HG03457 (cell line): ENCODE results near the gene SOX15.
"Not testable (repeated sequence)": the region's sequence is repeated elsewhere in the genome, so short reads cannot be mapped to it uniquely, and the experiment has no call there.

Experiments used
- ATAC-seq: cut with Tn5 transposase; IDR thresholded peaks from one replicate; pipeline ENCODE4 v1.9.1; 2021; ENCODE audit warnings: moderate number of reproducible peaks; ENCODE audit not compliant: unreplicated experiment

The SOX15 gene

DNA sequence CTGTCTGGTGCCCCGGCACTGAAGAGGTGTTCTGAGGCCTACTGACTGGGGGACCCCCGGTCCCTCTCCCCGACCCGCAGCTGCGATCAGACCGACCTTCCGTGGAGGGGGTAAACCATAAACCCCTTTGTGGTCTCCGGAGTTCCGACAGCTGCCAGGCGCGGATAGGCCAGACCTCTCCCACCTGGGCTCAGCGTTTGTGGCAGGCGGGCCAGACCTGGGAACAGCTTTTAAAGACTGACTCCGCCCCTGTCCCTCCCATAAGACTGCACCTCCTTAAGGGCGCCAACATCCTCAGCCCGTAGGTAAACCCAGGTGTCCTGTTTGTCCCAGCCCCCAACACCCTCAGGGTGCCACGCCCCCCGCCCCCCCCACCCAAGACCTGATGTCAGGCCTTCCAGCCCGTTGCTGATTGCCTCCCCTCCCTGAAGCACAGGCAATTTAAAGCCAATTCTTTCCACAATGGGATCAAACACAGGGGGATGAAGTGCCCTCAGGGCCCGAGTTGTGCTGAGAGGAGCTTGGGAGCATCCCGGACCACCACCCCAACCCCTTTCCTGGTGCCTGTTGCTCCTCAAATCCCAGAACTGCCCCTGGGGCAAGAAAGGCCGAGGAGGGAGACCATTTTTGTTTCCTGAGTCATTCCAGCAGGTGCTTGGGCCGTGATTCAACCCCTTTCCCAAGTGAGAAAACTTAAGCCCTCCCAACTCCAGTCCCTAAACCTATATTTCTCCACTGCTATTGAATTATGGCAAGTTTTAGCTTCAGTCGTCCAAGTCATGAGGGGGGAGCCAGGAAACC, at the start of gene SOX15:
Gene SOX15, minus strand, starts transcription at position 204 of the 801 bp plus-strand sequence. CDS start 418 bp downstream, outside the sequence.
- no peak for ATAC-seq

GRCh38 chr17:7636163-7636562, 46.3 kb upstream of the SOX15 start:
- no peak for ATAC-seq

DNA sequence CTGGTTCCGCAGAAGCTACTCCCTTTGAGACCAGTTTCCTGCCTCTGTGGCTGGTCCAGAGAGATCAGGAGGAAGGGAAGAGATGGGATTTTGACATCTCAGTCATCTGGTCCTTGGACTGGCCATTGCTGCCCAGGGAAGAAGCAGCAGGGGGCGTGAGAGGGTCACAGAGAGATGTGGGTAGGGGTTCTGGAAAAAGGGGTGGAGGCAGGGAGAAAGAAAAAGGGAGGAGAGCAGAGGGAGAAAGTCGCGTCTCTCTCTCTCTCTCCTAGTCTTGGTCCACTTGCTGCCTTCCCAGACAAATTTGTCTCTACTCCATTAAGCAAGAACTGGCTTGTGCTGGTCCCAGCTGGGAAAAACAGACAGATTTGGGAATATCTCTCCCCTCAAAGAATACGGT, 44.5 kb upstream of the SOX15 start:
- no peak for ATAC-seq

GRCh38 chr17:7633093-7633492, 43.2 kb upstream of the SOX15 start:
- ATAC-seq: no peak

DNA sequence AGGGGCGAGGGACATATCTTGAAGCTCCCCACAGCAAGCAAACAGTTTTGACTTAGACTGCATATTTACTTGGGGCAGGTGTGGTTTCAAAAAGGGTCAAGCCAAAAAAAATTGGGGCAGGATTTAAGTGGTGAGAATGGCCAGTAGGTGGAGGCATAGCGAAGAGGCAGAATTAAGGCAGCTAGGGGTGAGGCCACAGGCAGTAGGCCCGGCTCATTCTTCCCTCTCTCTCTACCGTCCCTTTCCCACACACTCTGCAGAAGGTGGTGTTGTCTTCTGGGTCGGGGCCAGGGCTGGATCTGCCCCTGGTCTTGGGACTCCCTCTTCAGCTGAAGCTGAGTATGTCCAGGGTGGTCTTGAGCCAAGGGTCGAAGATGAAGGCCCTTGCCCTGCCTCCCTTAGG, 42.6 kb upstream of the SOX15 start:
- no peak for ATAC-seq

DNA sequence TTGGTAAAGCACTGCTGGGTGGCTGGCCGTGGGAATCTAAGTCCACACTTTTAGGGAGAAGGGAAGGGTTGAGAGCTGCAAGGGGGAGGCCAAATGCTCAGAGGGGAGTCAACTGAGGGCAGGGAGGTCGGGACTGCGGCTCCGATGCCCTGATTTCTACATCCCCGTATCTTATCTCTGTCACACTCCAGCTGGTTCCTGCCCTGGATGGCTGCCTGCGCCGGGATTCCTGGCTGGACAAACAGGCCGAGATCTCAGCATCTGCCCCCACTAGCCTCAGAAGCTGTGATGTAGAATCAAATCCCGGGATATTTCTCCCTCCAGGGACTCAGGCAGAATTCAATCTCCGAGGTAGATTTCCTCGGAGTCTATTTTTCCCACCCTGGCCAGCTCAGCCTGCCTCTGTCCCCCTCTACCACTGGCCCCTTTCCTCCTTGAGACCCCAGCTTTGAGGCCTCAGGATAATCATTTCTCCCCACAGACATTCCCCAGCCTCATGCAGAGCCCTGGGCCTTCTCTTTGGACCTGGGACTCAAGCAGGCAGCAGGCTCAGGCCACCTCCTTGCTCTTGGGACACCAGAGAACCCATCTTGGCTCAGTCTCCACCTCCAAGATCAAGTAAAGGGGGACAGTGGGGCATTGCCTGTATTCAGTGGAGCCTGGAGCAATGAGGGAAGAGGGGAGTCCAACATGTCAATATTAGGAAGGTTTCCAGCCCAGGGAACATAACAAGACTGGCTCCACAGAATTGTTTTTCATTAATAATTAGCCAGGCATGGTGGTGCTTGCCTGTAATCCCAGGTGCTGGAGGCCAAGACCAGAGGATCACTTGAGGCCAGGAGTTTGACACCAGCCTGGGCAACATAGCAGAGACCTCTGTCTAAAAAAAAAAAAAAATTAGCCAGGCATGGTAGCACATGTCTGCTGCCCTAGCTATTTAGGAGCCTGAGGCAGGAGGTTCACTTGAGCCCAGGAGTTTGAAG, 41.8 kb upstream of the SOX15 start:
- no peak for ATAC-seq

DNA sequence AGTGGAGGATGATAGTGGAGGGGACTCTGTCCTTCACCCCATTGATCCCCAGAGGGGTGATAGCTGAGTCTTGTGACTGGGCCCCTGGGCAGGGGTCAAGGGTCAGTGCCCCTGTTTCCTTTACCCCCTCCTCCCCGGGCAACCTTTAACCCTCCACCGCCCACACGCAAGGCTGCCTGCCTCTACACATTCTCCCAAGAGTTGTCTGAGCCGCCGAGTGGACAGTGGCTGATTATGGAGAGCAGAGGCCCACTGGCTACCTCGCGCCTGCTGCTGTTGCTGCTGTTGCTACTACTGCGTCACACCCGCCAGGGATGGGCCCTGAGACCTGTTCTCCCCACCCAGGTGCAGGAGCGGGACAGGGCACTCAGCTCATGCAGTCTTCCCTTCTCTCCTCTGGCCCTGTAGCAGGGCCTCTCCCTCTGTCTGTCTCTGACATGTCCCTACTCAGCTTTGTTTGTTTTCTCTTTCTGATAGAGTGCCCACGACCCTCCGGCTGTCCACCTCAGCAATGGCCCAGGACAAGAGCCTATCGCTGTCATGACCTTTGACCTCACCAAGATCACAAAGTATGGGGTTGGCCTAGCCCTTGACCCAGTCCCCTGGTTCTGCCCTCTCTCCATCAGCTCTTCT, 40.2 kb upstream of the SOX15 start, which contains the start of gene SHBG:
Gene SHBG, plus strand, starts transcription at position 197 of the 633 bp plus-strand sequence. Its CDS starts 38 bp downstream, at position 235.
- no peak for ATAC-seq

DNA sequence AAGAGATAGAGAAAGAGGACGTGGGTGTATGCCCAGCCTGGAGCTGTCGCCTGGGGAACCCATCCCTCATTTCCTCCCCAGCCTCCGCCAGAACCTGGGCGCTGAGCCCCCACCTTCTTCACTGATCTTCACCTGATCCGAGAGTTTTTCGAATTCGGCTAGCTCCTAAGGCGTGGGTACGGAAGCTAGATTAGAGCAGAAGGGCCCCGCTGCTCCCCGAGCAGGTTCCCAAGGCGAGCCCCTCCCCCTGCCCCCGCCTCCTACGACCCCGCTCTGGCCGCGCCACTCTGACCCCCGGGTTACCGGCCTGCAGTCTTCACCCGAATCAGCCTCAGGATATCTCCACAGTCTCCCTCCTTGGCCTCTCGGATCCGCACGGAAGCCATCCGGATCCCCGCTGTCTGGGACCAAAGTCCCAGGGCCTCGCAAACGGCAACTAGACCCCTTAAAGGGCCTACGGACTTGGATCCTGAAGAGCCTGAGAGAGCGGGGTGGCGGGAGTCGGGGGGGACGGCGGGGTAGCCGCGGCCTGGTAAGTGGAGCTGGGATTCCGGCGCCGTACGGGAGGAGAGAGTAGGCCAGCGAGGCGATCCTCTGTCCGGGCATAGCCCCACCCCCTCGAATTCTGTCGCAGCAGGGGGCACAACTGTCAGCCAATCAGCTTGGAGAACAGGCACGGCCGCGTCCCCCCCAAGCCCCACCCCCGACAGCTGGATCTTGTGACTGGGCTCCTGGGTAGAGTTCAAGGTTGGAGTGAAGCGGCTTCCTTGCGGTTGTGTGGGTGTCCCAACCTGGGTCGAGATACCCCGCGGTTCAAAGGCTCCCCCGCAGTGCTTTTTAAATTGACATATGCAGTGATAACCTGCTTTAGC, 37.6 kb upstream of the SOX15 start, which contains the start of gene SAT2:
Gene SAT2, minus strand, starts transcription at position 572 of the 872 bp plus-strand sequence. Its CDS starts 186 bp downstream, at position 386.
- ATAC-seq: no peak

- ATAC-seq: no peak
These were observed 37.0 kb upstream of the SOX15 start for GRCh38 chr17:7626956-7627249.

DNA sequence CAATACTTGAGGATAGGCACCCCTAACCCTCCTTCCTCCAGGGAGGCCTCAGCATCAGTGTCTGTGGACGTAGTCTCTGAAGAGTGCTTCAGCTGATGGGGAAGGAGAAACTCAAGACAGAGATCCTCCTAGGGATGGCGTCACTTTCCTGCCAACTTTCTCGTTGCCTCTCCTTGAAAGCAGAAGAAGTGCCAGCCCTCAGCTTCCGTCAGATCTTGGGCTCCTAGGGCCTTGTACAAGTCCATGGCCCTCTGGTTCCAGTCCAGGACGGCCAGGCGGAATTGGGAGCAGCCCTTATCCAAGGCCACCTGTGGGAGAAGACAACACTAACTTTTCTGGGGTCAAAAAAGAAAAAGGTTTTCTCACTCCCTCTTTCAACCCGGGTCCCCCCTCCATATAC, 36.4 kb upstream of the SOX15 start:
- ATAC-seq: no peak

GRCh38 chr17:7625749-7626148, 35.9 kb upstream of the SOX15 start:
- ATAC-seq: not testable (repeated sequence)

DNA sequence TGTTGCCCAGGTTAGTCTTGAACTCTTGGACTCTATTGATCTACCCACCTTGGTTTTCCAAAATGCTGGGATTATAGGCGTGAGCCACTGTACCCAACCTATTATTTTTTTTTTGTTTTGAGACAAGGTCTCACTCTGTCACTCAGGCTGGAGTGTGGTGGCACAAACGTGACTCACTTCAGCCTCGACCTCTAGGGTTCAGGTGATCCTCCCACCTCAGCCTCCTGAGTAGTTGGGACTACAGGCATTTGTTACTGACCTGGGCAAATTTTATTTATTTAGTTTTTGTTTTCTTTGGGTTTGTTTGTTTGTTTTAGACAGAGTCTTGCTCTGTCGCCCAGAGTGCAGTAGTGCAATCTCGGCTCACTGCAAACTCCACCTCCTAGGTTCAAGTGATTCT, 33.8 kb upstream of the SOX15 start:
- ATAC-seq: no peak

GRCh38 chr17:7620835-7621234, 30.9 kb upstream of the SOX15 start:
- ATAC-seq: no peak

DNA sequence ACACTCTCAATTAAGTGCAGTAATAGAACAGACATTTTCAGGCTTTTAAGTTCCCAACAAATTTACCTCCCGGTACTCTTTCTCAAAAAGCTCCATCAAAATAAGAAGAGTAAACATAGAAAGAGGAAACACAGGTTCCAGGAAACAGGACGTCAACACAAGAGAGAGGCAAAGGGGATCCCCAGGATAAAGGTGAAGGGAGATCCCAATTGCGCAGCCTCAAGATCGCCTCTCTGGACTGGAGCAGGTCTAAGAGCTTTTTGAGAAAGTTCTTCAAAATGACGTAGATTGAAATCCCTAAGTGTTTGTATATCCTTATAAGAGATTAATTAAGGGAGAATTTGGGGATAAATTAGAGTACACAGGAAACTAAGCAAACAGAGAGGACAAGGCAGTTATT, 28.7 kb upstream of the SOX15 start:
- no peak for ATAC-seq

GRCh38 chr17:7615265-7615747, 25.4 kb upstream of the SOX15 start:
- no peak for ATAC-seq

DNA sequence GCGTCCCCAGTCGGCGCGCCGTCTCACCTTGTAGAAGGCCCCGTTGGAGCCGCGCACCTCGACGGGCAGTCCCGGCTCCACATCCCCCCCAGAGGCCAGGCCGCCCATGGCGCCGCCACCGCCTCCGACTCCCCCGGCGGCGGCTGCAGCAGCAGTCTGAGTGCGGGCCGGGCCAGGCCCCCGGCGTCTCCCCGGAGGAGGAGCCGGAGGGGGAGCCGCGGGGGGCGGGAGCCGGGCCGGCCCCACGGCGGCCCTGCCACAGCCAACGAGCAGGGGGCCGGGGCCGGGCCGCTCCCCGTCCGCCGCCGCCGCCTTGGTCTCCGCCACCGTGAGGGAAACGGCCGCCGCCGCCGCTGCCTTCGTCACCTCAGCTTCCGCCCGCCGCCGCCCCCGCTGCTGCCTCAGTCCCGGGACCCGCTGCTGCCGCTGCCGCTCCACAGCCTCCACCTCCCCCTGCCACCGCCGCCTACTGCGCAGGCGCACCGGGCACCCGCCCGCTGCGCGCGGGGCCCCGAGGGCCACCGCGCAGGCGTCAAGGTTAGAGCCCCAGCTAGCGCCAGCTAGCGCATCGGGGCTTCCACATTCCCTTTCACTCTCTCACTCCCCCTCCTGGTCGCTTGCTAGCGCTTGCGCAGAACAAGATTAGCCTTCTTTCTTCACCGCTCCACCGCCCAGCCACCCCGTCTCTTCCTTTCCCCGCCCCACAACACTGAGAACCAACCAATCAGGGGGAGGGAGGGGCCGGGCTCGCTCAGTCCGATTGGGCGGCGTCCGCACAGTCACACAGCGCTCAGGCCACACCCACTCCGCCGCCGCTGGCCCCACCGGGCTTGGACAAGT, 24.8 kb upstream of the SOX15 start, which contains the start of gene FXR2:
Gene FXR2, minus strand, starts transcription at position 473 of the 840 bp plus-strand sequence. Its CDS starts 365 bp downstream, at position 108.
- ATAC-seq: peak; percentile 78

DNA sequence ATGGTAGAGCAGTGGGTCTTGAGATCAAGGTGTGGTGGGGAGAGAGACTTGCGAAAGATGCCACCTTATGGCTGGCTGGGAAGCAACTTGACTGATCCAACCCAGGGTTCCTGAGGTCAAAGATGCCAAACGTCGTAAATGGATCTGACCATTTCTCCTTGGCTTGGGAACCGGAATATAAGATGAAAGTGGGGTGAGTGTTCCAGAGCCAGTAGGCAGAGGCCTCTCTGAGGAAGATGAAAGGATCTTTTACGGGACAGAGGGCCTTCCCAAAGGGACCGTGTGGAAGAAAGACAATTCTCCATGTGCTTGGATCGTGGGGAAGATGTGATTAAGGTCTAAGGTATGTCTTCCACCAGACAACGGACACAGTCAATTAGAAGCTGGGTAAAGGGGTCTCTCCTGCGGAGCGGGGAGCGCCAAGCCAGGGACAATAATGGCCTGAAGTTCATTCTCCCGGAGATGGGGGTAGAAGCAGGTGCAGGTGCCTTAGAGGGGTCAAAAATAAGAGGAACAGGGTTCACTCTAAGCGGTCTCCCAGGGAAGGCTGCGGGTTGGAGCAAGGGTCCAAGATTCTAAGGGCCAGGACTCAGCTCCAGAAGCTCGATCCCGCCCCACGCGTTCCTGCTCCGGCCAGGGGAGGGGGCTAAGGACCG, 24.0 kb upstream of the SOX15 start:
- ATAC-seq: no peak

DNA sequence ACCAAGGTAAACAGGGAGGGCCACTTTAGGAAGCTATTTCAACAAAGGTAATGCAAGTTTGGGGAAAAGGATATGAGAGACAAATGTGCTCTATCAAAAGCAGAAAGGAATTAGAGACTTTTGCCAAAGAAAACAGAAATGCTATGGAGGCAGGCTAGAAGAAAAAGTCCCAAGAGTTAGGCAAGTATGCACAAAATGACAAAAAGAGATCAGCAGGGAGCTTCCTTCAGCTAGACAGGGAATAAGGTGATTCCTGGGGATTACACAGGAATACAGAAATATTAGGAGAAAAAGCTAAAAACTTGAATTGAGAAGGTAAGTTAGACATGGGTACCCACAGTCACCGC, 22.4 kb upstream of the SOX15 start:
- ATAC-seq: no peak
